Fibroblast of the aortic adventitia (primary cell): Measurements from ENCODE around the gene GMCL2. TPM values are rescaled to one million over a fixed set of nuclear protein-coding genes. Genes with fewer than 3 reads are reported as not detected.

ENCODE experiments used
- DNase-seq: peaks from one replicate; pipeline ENCODE4 v3.0.0-alpha.2; 2010; ENCODE audit warnings: low read depth
- H3K4me3 ChIP-seq: 2 replicates; pipeline ENCODE4 v1.5.1; 2011; ENCODE audit warnings: low read depth, mild to moderate bottlenecking, control low read depth, low read length, moderate library complexity
- total RNA-seq: library from RNA; depleted of rRNA; stranded (reverse); fragments of >200 nt; gene quantifications from 2 replicates; pipeline ENCODE4 v1.2.3, GENCODE V29; 2012; ENCODE audit warnings: low replicate concordance
- TF ChIP-seq, protein P1 (sequence below): IDR thresholded peaks from 2 replicates; pipeline ENCODE4 v1.5.1; 2011; ENCODE audit warnings: mild to moderate bottlenecking, low read length, control low read depth, inconsistent platforms; ENCODE audit not compliant: insufficient read depth

GMCL2 gene
- total RNA-seq, 1 donor, result not detected

DNA sequence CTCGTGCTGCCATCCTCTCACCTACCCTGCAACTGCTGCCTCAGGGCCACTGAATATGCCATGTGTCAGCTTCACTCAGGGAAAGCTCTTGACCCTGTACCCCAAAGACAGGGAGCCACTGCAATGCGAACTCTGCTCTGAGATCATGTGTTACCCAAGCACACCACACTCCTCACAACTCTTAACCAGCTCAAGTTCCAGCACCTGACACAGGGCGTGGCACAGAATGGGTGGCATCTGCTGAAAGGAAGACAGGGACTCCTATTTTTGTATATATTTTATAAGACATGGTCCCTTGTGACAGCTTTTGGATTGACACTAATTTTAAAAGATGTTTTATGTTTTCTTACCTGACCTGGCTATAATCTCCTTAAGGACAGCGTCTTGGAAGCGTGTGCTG, 34.7 kb upstream of the GMCL2 start:
- no peak overlapping the region for H3K4me3 ChIP-seq
- no peak for DNase-seq
- TF ChIP-seq, protein P1, sequence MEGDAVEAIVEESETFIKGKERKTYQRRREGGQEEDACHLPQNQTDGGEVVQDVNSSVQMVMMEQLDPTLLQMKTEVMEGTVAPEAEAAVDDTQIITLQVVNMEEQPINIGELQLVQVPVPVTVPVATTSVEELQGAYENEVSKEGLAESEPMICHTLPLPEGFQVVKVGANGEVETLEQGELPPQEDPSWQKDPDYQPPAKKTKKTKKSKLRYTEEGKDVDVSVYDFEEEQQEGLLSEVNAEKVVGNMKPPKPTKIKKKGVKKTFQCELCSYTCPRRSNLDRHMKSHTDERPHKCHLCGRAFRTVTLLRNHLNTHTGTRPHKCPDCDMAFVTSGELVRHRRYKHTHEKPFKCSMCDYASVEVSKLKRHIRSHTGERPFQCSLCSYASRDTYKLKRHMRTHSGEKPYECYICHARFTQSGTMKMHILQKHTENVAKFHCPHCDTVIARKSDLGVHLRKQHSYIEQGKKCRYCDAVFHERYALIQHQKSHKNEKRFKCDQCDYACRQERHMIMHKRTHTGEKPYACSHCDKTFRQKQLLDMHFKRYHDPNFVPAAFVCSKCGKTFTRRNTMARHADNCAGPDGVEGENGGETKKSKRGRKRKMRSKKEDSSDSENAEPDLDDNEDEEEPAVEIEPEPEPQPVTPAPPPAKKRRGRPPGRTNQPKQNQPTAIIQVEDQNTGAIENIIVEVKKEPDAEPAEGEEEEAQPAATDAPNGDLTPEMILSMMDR, result no peak

DNA sequence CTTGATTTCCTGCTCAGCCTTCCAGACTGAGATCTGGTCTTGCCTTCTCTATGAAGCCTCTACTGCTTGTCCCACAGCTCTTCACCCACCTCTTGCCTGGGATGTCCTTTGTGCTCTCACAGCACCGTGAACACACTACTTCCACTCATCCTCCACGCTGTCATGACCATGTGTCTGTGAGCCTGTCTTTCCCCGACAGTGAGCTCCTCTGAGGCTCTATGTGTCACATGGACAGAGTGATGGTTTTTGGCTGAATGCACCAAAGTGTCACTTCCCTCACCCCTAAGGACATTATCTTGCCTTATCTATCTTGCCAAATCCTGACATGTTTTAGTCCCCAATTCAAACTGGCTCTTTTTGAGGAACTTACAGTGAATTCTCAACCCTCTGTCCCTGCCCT, 34.1 kb upstream of the GMCL2 start:
- DNase-seq, result no peak
- H3K4me3 ChIP-seq, result no peak overlapping the region
- TF ChIP-seq, protein P1, result no peak

DNA sequence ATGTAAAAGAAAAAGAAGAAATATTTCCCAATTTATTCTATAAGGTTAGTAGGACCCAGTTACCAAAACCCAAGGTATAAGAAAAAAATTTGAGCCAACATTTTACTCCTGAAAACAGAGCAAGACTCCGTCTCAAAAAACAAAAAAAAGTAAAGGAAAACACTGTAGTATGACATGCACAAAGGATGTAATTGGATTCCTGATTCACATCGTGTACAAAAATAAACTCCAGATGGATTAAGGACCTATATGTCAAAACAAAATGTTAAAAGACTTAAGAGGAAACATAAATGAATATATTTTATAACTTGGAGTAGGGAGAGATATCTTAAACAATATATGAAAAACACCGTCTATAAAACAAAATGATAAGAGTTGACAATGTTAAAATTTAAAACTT, 31.7 kb upstream of the GMCL2 start:
- no peak for DNase-seq

DNA sequence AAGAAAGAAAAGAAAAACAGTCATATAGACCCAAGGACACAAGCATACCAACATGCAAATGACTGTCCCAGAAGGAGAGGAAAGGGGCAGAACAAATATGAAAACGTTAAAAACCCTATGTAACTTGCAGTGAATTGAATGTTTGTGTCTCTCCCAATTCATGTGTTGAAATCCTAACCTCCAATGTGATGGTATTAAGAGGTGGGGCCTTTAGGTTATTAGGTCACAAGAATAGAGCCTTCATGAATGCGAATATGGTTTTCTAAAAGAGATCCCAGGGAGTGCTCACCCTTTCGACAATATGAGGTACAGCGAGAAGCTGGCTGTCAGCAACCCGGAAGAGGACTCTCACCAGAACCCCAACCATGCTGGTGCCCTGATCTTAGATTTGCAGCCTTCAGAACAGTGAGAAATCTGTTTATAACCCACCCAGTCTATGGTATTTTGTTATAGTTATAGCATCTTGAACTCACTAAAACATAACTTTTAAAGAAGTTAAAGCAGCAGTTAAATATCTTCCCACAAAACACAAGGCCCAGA, 31.1 kb upstream of the GMCL2 start:
- TF ChIP-seq, protein P1, result no peak
- DNase-seq, result no peak
- no peak overlapping the region for H3K4me3 ChIP-seq

More for the DNA sequence above, 31.7 kb upstream of the GMCL2 start:
- H3K4me3 ChIP-seq, result no peak overlapping the region
- TF ChIP-seq, protein P1, result no peak

DNA sequence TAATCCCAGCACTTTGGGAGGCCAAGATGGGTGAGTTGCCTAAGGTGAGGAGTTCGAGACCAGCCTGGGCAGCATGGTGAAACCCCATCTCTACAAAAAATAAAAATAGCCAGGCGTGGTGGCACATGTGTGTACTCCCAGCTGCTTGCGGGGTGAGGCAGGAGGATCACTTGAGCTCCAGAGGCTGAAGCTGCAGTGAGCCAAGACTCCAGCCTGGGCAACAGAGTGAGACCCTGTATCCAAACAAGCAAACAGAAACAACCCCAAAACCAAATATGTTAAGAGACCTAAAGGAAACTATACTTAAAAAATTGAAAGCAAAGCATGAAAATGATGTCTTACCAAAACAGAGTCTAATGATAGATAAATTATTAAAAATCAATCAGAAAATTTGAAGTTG, 29.6 kb upstream of the GMCL2 start:
- no peak overlapping the region for H3K4me3 ChIP-seq
- DNase-seq, result no peak
- TF ChIP-seq, protein P1, result no peak

DNA sequence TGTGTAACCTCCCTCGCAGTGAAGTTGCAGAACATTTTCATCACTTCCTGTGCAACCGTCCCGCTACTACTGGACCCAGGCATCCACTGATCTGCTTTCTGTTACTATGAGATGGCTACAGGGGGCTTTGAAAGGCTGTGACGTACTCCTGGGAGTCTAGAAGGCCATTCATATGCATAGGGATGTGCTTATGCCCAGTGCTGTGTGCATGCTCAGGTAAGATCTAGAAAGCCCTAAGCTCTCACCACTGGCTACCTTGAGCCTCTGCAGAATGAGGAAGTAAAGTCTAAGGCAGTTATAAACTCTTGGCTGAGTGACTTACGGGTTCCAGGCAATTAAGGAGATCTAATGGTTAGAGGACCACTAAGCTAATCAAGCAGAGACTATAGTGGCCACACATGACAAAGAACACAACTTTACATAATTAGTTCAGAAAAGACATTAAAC, 28.9 kb upstream of the GMCL2 start:
- H3K4me3 ChIP-seq, result no peak overlapping the region
- TF ChIP-seq, protein P1, result no peak
- no peak for DNase-seq

DNA sequence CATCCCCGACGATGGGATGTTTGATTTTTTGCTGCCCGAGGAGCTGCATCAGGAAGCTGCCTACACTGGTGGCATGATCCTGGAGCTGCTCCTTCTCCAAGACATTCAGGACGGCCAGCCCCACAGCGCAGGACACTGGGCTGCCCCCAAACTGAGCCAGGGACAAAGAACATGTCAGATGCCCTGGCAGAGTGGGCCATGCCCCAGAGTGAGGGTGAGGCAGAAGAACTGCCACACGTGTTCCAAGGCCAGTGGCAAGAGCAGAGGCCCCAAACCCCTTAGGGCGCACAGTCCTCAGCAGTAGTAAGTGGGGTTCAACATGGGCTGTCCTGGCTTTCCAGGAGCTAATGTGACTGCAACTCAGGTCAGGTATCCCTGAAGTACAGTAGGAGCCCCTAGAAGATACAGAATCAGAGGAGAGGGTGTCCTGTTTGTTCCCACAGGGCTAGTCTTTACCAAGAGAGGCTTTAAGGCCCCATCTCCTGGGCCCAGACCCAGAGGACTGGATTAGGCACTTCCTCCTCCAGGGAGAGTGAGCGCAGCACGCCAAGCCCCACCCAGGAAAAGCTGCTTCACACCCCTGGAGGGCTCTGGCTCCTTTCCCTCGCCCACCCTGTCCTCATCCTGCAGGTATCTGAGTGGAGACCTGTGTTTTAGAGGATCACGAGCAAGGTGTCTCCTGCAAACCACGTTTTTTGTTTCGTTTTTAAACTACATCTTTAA, 28.3 kb upstream of the GMCL2 start:
- no peak overlapping the region for H3K4me3 ChIP-seq
- TF ChIP-seq, protein P1, result no peak
- no peak for DNase-seq
